GM21737 (cell line): ENCODE data around the gene NPEPPS.

Experiments used
- ATAC-seq: cut with Tn5 transposase; IDR thresholded peaks from one replicate; pipeline ENCODE4 v1.9.1; 2021; ENCODE audit warnings: mild to moderate bottlenecking, moderate library complexity; ENCODE audit not compliant: unreplicated experiment

Gene NPEPPS

DNA sequence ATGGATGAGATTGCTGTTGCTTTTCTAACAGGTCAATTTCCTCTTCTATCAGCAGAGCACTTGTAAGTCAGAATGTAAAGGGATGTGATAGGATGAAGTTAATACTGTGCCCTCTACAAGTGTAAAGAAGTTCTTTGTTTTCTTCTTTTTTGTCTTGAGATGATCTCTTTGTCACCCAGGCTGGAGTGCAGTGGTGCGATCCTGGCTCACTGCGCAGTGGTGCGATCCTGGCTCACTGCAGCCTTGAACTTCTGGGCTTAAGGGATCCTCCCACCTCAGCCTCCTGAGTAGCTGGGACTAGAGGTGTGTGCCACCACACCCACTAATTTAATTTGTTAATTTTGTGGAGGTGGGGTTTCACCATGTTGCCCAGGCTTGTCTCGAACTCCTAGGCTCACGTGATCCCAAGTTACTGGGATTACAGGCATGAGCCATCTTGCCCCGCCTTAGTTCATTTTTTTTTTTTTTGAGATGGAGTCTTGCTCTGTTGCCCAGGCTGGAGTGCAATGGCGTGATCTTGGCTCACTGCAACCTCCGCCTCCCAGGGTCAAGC, 97.2 kb downstream of the NPEPPS start:
- ATAC-seq: no peak

DNA sequence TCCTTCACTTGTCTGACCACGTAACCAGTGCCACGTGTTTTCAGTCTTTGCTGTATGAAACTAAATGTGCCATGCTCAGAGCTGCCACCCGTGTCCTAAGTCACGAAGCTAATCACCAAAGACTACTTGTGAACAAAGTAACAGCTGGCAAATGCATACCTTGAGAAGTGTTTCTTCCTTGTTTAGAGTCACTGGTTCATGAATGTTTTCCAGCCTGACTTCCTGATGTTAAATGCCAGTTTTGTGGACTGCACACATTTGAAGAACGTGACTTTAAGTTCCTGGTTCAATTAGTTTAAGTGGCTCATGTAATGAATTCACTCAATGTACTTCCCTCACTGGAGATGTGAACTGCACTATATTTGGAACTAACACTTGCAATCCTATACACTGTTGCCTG, 98.9 kb downstream of the NPEPPS start:
- ATAC-seq: no peak

DNA sequence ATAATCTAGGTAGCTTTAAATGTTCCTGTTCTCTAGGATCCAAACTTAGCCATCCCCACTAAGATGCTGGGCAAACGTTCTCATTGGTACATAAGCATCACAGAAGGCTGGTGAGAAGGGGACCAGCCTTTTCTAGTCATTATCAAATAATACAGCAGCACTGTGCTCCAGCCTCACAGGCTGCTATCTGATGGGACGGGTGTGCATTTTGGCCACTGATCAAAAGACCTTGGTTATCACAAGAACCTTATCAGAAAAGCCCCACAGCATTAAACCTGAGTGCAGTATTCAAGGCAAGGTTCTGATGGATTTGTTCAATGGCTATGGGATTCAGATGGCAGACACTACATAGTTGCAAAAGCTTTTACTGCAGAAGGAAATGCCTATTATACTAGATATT, 99.7 kb downstream of the NPEPPS start:
- ATAC-seq: no peak

DNA sequence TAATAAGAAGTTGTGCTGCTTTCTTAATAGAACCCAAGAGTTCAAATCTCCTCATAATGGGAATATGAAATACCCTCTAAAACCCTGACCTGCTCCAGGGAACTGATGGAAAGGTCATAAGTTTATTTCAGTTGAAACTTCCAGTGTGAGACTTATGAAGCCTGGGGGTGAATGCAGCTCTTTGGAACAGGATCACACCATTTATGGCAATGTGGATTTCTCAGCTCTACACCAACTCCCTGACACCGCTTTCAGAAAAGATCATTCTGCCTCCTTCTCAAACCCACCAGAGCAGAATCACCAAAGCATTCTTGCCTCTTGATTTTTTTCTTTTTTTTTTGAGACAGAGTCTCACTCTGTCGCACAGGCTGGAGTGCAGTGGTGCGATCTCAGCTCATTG, 102.1 kb downstream of the NPEPPS start:
- no peak for ATAC-seq

DNA sequence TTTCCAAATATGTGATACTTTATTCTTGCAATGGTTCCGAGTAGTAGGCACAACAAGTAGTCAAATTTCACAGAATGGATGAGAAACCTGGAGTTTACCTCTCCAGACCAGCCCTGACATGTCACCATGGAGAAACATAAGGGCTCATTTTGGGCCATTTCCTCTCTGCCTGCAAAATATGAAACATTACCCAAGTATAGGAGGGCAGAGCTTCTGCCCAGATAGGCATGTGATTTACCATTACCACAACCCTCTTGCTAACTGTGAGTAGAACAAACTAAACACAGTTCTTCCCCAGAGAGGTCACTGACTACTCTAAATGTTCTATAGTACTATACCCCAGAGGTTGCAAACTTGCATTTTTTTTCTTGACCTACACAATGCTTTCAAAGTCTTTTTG, 103.1 kb downstream of the NPEPPS start:
- no peak for ATAC-seq

DNA sequence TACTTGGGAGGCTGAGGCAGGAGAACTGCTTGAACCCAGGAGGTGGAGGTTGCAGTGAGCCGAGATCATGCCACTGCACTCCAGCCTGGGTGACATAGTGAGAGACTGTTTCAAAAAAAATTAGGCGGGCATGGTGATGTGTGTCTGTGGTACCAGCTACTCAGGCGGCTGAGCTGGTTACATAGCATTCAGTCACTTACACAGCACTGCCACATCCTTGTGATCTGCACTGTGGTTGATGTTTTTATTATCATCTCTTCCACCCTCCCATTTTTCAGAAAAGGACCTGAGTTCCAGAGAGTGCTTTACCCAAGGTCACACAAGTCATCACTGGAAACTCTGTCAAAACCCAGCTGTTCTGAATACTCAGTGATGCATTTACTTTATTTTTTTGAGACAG, 104.0 kb downstream of the NPEPPS start:
- ATAC-seq: no peak

DNA sequence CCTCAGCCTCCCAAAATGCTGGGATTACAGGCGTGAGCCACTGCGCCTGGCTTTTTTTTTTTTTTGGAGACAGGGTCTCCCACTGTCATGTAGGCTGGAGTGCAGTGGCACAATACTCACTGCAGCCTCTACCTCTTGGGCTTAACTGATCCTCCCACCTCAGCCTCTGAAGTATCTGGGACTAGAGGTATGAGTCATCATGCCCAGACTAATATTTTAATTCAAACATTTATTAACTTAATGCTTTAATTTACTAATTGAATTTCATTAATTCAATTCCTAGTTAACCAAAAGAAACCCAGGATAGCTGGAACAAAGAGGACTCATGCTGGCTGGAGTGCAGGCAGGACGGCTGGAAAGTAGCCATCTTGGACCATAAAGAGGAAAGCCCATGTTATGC, 104.8 kb downstream of the NPEPPS start:
- ATAC-seq: no peak

DNA sequence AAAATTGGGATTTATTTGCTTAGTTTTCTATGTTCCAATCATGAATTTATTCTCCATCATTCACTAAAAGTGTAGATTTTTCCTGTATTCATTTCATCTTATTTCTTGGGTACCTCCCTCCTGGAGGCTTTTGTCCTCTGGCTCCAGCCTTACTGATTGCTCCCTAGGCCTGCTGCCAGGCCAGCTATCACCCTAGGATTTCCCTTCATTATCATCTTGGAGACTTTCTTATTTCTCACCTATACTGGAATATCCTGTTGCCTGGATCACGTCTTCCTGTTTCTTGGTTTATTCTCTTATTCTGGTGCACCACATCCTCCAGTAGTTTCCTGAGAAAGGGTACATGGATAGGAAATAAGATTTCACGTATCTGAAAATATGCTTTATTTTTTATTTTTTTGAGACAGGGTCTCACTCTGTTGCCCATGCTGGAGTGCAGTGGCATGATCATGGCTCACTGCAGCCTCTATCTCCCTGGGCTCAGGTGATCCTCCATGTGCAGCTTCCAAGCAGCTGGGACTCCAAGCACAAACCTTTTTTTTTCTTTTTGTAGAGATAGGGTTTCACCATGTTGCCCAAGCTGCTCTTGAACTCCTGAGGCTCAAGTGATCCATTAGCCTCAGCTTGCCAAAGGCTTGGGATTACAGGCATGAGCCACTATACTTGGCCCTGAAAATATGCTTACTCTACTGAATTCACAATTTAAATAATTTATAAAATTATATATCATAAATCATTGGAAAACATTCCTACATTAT, 105.5 kb downstream of the NPEPPS start:
- no peak for ATAC-seq

DNA sequence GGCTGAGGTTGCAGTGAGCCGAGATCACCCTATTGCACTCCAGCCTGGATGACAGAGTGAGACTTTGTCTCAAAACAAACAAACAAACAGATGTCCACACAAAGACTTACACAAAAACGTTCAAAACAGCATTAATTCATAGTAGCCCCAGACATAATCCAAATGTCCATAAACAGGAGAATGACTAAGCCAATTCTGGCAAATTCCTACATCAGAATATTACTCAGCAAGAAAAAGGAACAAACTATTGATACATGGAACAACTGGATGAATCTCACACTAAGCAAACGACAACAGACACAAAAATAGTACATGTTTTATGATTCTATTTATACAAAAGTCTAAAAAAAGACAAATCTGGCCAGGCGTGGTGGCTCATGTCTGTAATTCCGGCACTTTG, 108.0 kb downstream of the NPEPPS start:
- ATAC-seq: no peak

DNA sequence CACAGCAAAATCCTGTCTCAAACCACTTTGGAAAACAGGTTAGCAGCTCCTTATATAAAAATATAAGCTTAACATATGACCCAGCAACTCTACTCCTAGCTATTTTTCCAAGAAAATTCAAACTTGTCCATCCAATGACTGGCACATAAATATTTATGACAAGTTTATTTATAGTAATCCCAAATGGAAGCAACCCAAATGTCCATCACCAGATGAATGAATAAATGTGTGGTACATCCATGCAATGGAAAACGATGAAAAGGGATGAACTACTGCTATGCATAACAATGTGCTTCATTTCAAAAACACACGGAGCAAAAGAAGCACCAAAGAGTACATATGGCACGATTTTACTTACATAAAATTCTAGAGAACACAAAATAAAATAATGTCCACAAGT, 109.2 kb downstream of the NPEPPS start:
- no peak for ATAC-seq

DNA sequence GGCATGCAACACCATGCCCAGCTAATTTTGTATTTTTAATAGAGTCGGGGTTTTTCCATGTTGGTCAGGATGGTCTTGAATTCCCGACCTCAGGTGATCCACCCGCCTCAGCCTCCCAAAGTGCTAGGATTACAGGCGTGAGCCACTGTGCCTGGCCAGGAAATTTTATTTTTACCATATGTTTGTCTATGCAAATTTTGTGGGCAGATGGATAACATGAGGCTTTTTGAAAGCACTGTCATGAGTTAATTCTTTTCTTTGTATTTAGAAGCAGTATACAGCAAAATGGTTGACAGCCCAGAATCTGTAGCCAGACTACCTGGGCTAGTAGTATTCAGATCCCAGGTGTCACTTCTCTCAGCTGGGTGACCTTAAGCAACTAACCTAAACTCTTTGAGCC, 110.3 kb downstream of the NPEPPS start:
- ATAC-seq: no peak

DNA sequence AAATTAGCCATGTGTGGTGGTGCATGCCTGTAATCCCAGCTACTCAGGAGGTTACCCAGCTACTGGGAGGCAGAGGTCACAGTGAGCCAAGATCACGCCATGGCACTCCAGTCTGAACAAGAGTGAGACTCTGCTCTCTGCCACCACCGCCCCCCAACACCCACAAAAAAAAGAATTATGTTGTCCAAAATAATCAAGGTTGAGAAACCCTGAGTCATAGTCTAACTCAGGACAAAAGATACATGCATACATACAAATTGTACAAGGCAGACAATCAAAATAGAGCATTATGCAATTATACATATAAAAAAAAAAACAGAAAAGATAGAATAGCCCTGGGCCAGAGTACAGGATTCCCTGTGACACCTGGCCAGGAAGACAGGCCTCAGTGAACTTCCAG, 112.2 kb downstream of the NPEPPS start:
- ATAC-seq: no peak

DNA sequence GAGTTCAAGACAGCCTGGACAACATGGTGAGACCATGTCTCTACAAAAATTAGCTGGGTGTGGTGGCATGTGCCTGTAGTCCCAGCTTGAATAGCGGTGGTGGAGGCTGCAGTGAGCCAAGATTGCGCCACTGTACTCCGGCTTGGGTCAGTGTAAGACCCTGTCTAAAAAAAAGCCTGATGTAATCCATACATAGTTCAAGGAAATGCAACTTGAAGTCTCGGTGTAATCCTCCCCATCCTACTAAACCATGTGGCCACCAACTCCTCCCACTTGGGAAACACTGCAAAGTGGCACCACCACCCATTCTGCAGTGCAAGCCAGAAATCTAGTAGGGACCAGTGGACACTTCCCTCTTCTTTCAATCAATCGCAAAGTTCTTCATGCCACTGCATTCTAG, 113.4 kb downstream of the NPEPPS start:
- no peak for ATAC-seq

DNA sequence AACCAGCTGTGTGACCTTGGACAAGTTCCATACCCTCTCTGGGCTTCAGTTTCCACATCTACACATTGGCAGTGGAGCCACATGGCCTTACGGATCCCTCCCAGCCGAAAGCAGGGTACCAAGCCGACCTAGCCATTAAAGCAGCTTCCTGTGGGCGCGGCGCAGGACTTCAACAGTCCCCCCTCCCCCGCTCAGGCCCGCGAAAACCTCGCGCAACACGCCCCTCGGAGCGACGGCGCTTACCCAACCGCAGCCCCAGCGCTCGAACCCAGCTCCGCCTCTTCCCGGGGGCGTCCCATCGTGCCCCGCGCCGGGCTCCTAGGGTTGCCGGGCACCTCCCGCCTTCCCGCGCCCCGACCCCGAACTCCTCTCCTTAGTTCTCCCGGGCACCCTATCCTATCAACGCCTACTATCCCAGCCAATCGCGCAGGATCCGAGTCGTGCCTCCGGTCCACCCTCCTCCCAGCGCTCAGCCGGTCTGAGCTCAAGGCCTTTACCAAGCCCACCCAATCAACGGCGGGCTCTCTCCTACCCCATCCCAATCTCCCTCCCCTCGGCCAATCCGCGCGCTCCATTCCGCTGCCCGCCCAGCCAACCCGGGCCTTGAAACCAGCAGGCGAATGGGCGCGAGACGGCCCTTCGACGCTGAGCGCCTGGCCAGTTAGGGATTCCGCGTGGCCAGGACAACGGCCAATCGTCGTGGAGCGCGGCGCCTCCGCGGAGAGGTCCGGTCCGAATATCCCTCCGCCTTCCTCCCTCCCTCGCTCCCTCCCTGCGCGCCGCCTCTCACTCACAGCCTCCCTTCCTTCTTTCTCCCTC, 118.5 kb downstream of the NPEPPS start, which contains the start of gene KPNB1:
Gene KPNB1, plus strand, starts transcription at position 767 of the 819 bp plus-strand sequence. CDS start 326 bp downstream, outside the sequence.
- ATAC-seq: peak; percentile 80

DNA sequence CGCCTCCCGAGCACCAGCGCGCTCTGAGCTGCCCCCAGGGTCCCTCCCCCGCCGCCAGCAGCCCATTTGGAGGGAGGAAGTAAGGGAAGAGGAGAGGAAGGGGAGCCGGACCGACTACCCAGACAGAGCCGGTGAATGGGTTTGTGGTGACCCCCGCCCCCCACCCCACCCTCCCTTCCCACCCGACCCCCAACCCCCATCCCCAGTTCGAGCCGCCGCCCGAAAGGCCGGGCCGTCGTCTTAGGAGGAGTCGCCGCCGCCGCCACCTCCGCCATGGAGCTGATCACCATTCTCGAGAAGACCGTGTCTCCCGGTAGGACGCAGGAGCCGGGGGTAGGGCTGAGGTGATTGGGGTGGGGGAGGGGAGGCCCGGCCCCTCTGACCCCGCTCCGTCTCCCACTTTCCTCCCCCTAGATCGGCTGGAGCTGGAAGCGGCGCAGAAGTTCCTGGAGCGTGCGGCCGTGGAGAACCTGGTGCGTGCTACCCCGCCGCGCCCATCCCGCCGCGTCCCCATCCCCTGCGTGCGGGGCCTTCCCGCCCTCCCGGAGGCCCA, 119.1 kb downstream of the NPEPPS start:
- peak; percentile 1 for ATAC-seq

DNA sequence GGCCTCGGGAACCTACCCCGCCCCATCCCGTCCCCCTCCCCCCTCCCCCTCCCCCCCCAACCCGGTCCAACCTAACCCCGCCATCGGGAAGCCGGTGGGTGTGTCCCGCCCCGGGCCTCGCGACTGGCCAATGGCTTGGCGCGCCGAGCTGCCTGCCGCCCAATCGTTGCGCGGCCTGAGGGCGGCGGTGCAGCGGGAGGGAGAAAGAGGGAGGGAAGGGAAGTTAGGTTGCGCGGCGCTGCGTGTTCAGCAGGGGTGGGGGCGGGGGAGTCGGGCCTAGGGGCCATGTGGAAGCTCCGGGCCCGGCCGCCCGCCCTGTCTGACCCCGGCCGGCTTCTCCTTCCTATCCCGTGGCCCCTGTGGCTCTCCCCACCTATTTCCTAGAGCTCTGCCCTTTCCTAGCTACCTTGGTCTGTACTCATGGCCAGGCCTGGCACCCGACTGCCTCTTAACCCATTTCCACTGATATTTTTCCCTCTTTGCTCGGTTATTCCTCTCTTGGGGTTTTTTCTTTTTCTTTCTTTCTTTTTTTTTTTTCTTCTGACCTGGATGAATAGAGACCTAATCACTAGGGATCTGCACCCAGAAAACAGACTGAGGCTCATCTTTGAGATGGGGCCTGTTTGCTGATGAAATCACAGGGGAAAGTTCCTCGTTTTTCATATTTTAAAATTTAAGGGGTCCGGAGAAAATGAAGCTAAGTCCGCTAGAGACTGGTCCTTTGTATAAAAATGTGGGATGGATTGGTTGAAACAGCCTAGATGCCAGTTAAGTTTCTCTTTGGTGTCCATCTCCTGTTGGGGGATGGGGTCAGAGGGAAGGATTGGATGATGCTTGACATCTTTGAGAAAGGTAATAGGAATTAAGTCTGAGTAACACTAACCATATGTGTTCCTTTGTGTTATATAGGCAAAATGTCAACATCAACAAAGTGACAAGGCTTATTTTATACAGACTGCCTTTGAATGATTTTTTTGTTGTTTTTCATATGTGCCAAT, 119.9 kb downstream of the NPEPPS start:
- ATAC-seq: peak; percentile 54

DNA sequence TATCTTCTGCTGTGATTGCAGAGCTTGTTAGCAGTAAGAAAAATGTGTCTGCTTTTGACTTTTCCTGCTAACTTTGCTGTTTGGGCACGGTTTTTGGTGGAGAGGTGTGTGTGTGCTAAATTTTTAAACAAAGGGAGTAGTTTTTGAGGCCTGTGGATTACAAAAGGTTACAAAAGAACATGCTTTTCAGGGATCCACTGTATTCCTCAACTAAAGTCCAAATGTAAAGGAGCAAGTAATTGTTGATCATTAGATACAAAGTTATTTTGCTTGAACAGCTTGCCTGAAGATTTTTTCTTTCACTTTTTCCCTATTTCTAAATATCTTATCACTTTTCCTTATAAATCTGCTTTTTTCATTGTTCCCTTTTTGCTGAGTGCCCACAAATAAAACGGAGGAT, 120.8 kb downstream of the NPEPPS start:
- ATAC-seq: no peak

DNA sequence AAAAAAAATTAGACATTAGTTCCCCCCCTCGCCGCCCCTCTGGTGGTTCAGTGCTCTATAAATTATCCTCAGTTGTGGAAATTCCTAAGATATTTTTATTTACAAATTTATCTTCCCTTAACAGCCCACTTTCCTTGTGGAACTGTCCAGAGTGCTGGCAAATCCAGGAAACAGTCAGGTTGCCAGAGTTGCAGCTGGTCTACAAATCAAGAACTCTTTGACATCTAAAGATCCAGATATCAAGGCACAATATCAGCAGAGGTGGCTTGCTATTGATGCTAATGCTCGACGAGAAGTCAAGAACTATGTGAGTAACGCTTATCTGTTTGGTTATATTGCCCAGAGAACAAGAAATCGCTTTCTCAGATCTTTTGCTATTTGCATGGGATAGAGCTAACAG, 121.7 kb downstream of the NPEPPS start:
- ATAC-seq: no peak

DNA sequence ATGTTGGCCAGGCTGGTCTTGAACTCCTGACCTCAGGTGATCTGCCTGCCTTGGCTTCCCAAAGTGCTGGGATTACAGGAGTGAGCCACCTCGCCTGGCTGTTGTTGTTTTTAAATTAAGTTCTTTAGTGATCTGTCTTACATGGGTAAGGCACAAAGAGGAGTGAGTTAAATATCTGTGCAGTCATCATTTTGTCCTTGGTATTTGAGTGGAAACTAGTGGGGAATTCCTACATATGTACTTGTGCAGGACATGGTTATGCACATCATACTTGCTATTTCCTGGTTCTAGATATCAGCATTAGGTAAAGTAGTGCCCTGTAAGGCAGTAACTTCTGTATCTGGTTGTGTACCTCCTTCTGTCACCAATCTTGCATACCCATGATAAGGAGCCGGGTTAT, 122.5 kb downstream of the NPEPPS start:
- no peak for ATAC-seq

DNA sequence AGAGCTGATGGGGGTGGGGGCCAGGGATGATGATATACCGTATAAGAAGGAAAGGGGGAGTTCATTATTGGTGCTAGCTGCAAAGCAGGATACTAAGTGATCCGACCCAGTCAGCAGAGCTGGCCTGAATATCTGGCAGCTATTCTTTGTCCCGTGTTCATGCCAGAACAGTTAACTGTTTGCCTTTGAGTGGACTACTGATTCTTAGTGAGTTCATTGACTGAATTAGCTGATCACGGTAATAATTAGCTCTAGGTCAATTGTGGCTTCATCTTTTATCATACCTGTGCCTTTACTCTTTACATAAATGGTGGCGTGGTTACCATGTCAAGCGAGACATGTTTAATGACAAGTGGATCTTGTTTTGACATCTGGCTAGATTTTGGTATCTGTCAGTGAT, 124.1 kb downstream of the NPEPPS start:
- no peak for ATAC-seq
